ENCODE data around the gene ASAP3.

GRCh38 chr1:23530747-23531561 is 47.0 kb upstream of the ASAP3 start, which contains the start of gene E2F2:
- TF ChIP-seq POLR2A (IDR thresholded peaks at IDR 0.05; ENCODE audit: low read depth, low read length): no peak
- no peak for TF ChIP-seq EZH2 (IDR thresholded peaks at IDR 0.05; ENCODE audit: borderline replicate concordance, low read depth, low read length, severe bottlenecking)

All from endothelial cell of umbilical vein (primary cell).